Coronary artery (tissue), 2 donors: ENCODE data around the gene SPAG9.
"Not testable (repeated sequence)": the region's sequence is repeated elsewhere in the genome, so short reads cannot be mapped to it uniquely, and the experiment has no call there.

Source experiments
- DNase-seq: peaks from one replicate; pipeline ENCODE4 v3.0.0-alpha.2; 2017; ENCODE audit warnings: low spot score
- H3K27ac ChIP-seq, 2 donors: fragments of 200-600 bp; sonication (generic); one replicate each; pipeline ENCODE4 v1.5.1; 2016 to 2019
- H3K4me3 ChIP-seq: fragments of 200-600 bp; sonication (generic); 2 replicates; pipeline ENCODE4 v1.5.1; 2016; ENCODE audit warnings: mild to moderate bottlenecking, moderate library complexity
- CTCF ChIP-seq: fragments of 200-600 bp; sonication (generic); IDR thresholded peaks from one replicate; pipeline ENCODE4 v1.5.1; 2019; ENCODE audit warnings: antibody characterized with exemption

The SPAG9 gene

GRCh38 chr17:51083981-51084380 lies 36.7 kb downstream of the SPAG9 start:
- DNase-seq = no peak
- H3K4me3 ChIP-seq = no peak overlapping the region
- no peak for TF ChIP-seq CTCF
- H3K27ac ChIP-seq = no peak overlapping the region

DNA sequence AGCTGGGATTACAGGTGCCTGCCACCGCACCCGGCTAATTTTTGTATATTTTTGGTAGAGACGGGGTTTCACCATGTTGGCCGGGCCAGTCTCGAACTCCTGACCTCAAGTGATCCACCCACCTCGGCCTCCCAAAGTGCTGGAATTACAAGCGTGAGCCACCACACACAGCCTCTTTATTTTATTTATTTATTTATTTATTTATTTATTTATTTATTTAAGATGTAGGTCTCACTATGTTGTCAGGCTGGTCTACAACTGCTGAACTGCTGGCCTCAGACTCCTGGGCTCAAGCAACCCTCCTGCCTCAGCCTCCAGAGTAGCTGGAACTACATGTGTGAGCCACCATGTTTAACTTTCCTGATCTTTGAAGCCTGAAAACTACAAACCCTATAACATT lies 37.3 kb downstream of the SPAG9 start:
- not testable (repeated sequence) for DNase-seq, H3K27ac ChIP-seq, H3K4me3 ChIP-seq

- TF ChIP-seq CTCF = no peak
- Histone ChIP-seq H3K27ac (no peak overlapping the region), H3K4me3 (no peak overlapping the region)
- no peak for DNase-seq
Measured at GRCh38 chr17:51079049-51079448, 41.6 kb downstream of the SPAG9 start.

GRCh38 chr17:51078009-51078592 lies 42.6 kb downstream of the SPAG9 start:
- no peak for TF ChIP-seq CTCF
- Histone ChIP-seq H3K4me3 (no peak overlapping the region), H3K27ac (no peak overlapping the region)
- DNase-seq = no peak

GRCh38 chr17:51076821-51077220 lies 43.8 kb downstream of the SPAG9 start:
- no peak overlapping the region for H3K27ac ChIP-seq
- no peak overlapping the region for H3K4me3 ChIP-seq
- no peak for DNase-seq
- no peak for TF ChIP-seq CTCF

GRCh38 chr17:51071556-51071955 lies 49.1 kb downstream of the SPAG9 start:
- Histone ChIP-seq H3K4me3 (no peak overlapping the region), H3K27ac (no peak overlapping the region)
- no peak for TF ChIP-seq CTCF
- DNase-seq = no peak

GRCh38 chr17:51065466-51065865 lies 55.2 kb downstream of the SPAG9 start:
- Histone ChIP-seq H3K4me3 (no peak overlapping the region), H3K27ac (no peak overlapping the region)
- no peak for TF ChIP-seq CTCF
- DNase-seq = no peak
